Upper lobe of right lung (tissue), 1 donor: ENCODE data around the gene PTCRA. TPM values are rescaled to one million over a fixed set of nuclear protein-coding genes. Genes with fewer than 3 reads are reported as not detected.

ENCODE experiments used
- ATAC-seq: fragments of 200-7000 bp; cut with Tn5 transposase; one replicate; pipeline ENCODE4 v1.9.1; 2020; ENCODE audit warnings: mild to moderate bottlenecking, moderate library complexity
- DNase-seq: peaks from one replicate; pipeline ENCODE4 v3.0.0-alpha.2; 2020
- H3K27ac ChIP-seq: fragments of 200-600 bp; one replicate; pipeline ENCODE4 v1.8.0; 2022
- H3K27me3 ChIP-seq: fragments of 200-600 bp; one replicate; pipeline ENCODE4 v1.8.0; 2022; ENCODE audit warnings: mild to moderate bottlenecking
- H3K36me3 ChIP-seq: fragments of 200-600 bp; one replicate; pipeline ENCODE4 v1.8.0; 2022
- H3K4me1 ChIP-seq: fragments of 200-600 bp; one replicate; pipeline ENCODE4 v1.8.0; 2022
- H3K4me3 ChIP-seq: fragments of 200-600 bp; one replicate; pipeline ENCODE4 v1.8.0; 2022; ENCODE audit warnings: mild to moderate bottlenecking
- H3K9me3 ChIP-seq: fragments of 200-600 bp; one replicate; pipeline ENCODE4 v1.8.0; 2022
- intact Hi-C: fragments of 100-400 bp; cut with DNase I; formaldehyde crosslinking; loops from one replicate; pipeline ENCODE4 v1.11.0; 2022
- total RNA-seq: library from RNA; stranded (reverse); fragmentation: NEBNext Ultra II Directional; extraction: Animal tissue kit (Norgen Biotek cat#: 25700); gene quantifications from one replicate; pipeline ENCODE4 v1.2.1, GENCODE V29; 2021
- TF ChIP-seq, protein P1 (sequence below): fragments of 200-600 bp; IDR thresholded peaks from one replicate; pipeline ENCODE4 v1.8.0; 2022; ENCODE audit warnings: antibody characterized with exemption
- donor health status: DM: no; HTN: yes; CAD: no; lungs with severe emphysema.

Gene PTCRA
- total RNA-seq, 1 donor from 2014 or later, result 5.0 TPM

DNA sequence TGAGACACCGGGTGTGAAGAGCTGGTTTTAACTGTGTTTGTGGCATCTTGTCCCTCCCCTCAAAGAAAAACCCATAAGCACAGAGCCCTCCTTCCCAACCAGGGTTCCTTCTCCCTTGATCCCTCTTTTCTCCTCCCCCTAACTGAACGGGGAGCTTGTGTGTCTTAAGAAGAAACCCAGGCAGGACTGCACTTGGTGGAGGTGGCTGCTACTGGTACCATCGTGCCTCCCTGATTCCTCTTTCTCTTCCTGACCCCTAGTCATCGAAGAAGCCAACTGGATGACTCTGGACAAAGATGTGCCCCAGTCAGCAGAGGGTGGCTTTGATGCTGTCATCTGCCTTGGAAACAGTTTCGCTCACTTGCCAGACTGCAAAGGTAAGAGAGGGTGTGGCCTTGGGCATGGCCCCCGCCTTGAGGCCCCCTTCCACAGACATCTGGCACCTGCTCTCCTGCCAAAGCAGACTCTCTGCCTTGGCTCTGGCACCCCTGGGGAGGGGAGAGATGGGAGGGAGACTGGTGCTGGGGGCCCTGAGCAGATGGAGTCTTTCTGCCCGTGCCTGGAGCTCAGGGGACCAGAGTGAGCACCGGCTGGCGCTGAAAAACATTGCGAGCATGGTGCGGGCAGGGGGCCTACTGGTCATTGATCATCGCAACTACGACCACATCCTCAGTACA is 46.8 kb downstream of the PTCRA start:
- H3K4me3 ChIP-seq, result no peak overlapping the region
- TF ChIP-seq, protein P1, sequence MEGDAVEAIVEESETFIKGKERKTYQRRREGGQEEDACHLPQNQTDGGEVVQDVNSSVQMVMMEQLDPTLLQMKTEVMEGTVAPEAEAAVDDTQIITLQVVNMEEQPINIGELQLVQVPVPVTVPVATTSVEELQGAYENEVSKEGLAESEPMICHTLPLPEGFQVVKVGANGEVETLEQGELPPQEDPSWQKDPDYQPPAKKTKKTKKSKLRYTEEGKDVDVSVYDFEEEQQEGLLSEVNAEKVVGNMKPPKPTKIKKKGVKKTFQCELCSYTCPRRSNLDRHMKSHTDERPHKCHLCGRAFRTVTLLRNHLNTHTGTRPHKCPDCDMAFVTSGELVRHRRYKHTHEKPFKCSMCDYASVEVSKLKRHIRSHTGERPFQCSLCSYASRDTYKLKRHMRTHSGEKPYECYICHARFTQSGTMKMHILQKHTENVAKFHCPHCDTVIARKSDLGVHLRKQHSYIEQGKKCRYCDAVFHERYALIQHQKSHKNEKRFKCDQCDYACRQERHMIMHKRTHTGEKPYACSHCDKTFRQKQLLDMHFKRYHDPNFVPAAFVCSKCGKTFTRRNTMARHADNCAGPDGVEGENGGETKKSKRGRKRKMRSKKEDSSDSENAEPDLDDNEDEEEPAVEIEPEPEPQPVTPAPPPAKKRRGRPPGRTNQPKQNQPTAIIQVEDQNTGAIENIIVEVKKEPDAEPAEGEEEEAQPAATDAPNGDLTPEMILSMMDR, result no peak
- peaks cover 19% of the 10 kb centered on the region for H3K4me1 ChIP-seq
- DNase-seq, result no peak
- no peaks in the 10 kb centered on the region for H3K27me3 ChIP-seq
- H3K36me3 ChIP-seq, result peaks cover 44% of the 10 kb centered on the region
- ATAC-seq, result no peak
- no peak overlapping the region for H3K27ac ChIP-seq
- H3K9me3 ChIP-seq, result no peaks in the 10 kb centered on the region
- intact Hi-C loops, result no loop called here

DNA sequence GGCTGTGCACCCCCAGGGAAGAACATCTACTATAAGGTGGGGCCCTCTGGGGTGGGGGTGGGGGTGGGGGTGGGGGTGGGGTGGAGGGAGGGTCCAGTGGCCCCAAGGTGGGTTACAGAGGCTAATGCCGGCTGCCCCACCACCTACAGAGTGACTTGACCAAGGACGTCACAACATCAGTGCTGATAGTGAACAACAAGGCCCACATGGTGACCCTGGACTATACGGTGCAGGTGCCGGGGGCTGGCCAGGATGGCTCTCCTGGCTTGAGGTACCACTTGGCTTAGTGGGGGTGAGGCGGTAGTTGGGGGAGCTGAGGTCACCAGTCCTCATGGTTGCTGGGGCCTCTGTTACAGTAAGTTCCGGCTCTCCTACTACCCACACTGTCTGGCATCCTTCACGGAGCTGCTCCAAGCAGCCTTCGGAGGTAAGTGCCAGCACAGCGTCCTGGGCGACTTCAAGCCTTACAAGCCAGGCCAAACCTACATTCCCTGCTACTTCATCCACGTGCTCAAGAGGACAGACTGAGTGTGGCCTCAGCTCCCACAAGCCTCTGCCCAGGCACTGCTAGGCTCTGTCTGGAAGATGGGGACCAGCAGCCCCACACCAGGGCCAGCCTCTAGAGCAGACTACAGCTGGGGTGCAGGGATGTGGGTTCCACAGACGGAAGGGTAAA is 47.5 kb downstream of the PTCRA start:
- no peaks in the 10 kb centered on the region for H3K27me3 ChIP-seq
- DNase-seq (no peak), ATAC-seq (no peak)
- no peak overlapping the region for H3K27ac ChIP-seq
- peaks cover 19% of the 10 kb centered on the region for H3K4me1 ChIP-seq
- TF ChIP-seq, protein P1, result no peak
- H3K9me3 ChIP-seq, result no peaks in the 10 kb centered on the region
- peaks cover 48% of the 10 kb centered on the region for H3K36me3 ChIP-seq
- H3K4me3 ChIP-seq, result no peak overlapping the region
- intact Hi-C loops, result no loop called here

DNA sequence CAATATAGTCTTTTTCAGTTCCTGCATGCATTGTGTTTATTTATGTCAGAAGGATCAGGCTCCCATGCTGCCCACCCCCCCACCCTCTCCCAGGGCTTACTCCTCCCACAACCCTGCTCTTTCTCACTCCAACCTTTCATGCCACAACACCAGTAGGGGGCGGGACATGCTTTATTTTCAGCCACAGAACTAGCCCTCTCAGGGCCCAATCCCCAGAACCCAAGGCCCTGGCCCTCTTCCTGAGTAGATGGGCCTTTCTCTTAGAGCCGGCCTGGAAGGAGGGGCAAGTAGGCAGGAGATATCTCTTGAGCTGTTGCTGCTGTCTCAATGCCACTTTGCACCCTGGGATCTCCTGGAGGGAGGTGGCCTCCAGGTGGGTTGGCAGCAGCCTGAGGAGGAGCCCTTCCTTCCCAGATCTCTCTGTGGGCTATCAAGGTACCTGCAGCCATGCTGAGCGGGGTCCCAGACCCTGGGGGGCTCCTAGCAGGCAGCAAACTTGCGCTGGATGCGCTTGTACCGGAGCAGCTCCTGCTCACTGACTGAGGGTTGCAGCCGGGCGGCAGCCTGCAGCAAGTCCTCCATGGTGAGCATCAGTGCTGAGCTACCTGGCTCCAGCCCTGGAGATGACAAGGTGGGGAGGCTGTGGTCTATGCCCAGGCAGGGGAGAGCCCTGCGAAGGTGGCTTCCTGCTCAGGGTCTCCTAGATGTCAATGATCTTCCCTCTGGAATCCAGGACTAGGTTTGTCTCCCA is 48.2 kb downstream of the PTCRA start:
- Histone ChIP-seq H3K4me1 (peaks cover 19% of the 10 kb centered on the region), H3K9me3 (no peaks in the 10 kb centered on the region), H3K4me3 (no peak overlapping the region), H3K27me3 (no peaks in the 10 kb centered on the region), H3K36me3 (peaks cover 53% of the 10 kb centered on the region), H3K27ac (no peak overlapping the region)
- ATAC-seq (no peak), DNase-seq (no peak)
- intact Hi-C loops, result no loop called here
- TF ChIP-seq, protein P1, result no peak

DNA sequence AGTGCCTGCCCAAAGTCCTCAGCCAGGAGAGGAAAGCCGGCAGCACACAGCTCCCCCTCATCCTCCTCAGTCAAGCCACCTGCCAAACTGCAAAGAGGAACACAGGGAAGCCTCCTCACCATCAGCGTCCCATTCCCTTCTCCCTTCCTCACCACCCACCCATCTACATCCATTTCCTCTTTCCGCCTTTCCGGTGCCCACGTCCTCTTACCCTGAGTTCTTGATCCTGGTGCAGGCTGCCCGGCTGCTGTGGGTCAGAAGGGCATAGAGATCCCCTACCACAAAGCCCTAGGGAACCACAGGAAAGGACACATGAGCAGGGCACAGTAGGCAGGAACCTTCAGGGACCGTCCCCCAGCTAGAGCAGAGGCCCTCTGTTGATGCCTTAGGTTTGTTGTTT is 50.7 kb downstream of the PTCRA start:
- Histone ChIP-seq H3K9me3 (no peaks in the 10 kb centered on the region), H3K27ac (no peak overlapping the region), H3K4me3 (no peak overlapping the region), H3K36me3 (peaks cover 53% of the 10 kb centered on the region), H3K4me1 (no peaks in the 10 kb centered on the region), H3K27me3 (no peaks in the 10 kb centered on the region)
- TF ChIP-seq, protein P1, result no peak
- DNase-seq (no peak), ATAC-seq (peak; percentile 23)
- intact Hi-C loops, result no loop called here

DNA sequence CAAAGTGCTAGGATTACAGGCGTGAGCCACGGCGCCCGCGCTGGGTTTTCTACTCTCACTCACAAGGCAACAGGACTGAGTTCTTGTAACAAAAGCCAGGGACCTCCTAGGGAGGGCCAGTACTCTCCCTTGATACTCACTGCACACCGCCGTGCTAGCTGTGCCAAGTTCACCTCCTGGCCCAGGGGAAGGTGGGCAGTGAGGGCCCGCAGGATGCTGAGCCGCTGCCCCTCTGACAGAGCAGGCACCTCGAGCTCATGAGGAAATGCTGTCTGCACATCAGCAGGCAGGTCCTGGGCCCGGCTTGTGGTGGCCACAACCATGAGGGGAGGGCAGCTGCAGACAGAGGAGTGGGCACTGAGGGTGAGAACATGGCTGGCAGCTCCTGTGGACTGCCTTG is 51.4 kb downstream of the PTCRA start:
- Histone ChIP-seq H3K36me3 (peaks cover 50% of the 10 kb centered on the region), H3K27me3 (no peaks in the 10 kb centered on the region), H3K9me3 (no peaks in the 10 kb centered on the region), H3K27ac (no peak overlapping the region), H3K4me1 (no peaks in the 10 kb centered on the region), H3K4me3 (no peak overlapping the region)
- intact Hi-C loops, result no loop called here
- no peak for DNase-seq
- no peak for ATAC-seq
- TF ChIP-seq, protein P1, result no peak
